GM12801 (cell line): Measurements from ENCODE around the gene CACFD1.

Source experiments
- TF ChIP-seq, protein P1 (sequence below): IDR thresholded peaks from one replicate; pipeline ENCODE4 v1.5.1; 2011; ENCODE audit warnings: control low read depth; ENCODE audit not compliant: insufficient read length; ENCODE audit errors: extremely low read depth

The CACFD1 gene

DNA sequence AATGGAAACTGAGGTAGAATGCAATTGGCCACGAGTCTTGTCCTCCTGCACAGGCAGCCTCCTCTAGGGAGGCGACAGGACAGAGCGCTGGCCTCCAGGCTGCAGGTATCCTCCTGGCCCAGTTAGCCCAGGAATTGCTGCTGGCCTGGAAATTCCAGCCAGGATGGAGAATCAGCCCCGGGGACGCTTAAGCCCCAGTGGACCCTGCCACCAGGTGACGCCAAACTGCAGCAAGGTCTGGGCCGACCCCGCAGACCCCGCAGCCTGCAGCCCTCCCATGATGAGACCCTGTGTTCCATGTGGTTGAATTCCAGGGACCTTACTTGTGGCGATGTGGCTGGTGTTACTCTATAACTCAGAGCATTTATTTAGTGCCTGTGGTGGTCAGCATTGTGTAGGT, 7.3 kb downstream of the CACFD1 start:
- TF ChIP-seq, protein P1, sequence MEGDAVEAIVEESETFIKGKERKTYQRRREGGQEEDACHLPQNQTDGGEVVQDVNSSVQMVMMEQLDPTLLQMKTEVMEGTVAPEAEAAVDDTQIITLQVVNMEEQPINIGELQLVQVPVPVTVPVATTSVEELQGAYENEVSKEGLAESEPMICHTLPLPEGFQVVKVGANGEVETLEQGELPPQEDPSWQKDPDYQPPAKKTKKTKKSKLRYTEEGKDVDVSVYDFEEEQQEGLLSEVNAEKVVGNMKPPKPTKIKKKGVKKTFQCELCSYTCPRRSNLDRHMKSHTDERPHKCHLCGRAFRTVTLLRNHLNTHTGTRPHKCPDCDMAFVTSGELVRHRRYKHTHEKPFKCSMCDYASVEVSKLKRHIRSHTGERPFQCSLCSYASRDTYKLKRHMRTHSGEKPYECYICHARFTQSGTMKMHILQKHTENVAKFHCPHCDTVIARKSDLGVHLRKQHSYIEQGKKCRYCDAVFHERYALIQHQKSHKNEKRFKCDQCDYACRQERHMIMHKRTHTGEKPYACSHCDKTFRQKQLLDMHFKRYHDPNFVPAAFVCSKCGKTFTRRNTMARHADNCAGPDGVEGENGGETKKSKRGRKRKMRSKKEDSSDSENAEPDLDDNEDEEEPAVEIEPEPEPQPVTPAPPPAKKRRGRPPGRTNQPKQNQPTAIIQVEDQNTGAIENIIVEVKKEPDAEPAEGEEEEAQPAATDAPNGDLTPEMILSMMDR: no peak

DNA sequence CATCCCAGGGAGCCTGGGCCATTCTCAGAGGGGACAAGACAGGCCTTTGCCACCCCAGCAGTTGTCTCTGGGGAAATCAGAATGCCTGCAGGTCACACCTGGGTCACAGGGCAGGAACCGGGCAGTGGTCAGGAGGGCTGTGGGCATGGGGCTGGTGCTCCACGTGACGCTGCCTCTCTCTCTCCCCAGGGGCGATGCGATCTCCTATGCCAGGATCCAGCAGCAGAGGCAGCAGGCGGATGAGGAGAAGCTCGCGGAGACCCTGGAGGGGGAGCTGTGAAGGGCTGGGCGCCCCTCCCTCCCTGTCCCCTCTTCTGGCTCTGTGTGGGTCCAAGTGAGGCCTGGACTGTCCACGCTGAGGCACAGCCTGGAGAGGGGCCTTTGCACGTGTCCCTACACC, 8.6 kb downstream of the CACFD1 start:
- TF ChIP-seq, protein P1: no peak

DNA sequence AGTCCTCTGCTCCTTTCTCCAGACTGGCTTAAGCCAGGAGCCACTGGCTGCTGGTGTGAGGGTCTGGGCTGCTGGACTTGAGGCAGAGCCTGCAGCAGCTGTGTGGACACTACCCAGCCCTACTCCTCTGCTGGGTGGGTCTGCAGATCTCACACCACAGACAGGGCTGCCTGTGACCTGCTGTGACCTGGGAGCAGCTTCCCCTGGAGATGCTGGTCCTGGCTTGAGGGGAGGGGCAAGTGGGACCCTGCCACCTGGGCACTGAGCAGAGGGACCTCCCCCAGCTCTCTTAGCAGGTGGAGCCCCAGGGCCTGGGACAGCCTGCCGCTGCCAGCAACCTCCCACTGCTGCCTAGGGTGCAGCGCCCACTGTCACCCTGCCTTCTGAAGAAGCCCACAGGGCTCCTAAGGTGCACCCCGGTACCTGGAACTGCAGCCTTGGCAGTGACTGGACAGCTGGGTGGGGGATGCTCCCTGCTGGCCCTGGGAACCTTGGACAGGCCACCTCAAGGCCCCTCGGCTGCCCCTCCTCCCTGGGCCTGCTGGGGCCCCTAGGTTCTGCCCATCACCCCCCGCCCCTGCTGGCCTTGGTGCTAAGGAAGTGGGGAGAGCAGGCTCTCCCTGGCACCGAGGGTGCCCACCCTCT, 9.1 kb downstream of the CACFD1 start:
- TF ChIP-seq, protein P1: no peak

GRCh38 chr9:133470427-133470924, 10.7 kb downstream of the CACFD1 start:
- TF ChIP-seq, protein P1: no peak

GRCh38 chr9:133470988-133471387, 11.2 kb downstream of the CACFD1 start:
- TF ChIP-seq, protein P1: no peak

DNA sequence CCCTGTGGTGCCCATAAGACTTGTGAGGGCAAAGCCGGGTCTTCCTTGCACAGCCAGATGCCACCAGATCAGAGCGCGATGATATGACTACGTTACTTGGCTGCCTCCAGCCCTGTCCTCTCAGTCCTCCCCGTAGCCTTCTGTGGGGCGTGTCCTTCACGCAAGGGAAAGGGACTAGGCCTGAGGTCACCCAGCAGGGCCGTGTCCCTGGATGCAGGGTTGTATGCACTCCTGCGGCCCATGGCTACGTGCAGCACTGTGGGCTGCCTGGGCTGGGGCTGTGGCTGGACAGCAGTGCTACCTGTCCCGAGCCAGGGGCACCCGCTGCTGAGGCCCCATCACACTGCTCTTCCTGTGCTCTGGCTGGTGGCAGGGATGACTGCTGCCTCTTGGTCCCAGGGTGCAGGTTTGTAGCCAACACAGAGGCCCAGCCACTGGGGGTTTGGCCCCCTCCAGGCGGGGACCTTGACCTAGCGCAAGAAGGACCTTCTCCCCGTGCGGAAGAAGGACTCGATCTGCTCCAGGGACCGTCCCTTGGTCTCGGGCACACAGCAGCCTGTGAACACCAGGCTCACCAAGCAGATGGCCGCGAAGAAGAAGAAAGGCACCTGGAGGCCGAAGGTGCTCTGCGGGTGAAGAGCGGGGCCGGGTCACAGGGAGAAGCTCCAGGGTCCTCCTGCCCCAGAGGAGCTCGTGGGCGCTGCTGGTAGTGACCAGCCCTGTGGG, 11.9 kb downstream of the CACFD1 start:
- TF ChIP-seq, protein P1: no peak

DNA sequence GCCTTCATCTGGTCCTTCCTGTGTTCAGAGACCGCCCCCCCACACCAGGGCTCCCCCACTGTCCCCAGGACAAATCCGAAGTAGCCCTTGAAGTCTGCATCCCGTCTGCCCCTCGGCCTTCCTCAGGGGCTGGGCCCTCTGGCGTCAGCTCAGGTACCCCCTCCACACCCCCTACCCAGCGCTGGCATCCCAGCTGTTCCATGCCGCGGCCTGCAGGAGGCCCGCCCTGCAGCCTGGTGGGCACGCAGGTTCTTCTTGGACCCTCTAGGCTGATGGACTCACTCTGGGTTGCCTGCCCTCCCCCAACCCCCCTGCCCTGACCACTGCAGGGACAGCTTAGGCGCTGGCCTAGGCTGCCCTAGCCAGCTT, 12.5 kb downstream of the CACFD1 start:
- TF ChIP-seq, protein P1: no peak
